GM12878 (cell line): Measurements from ENCODE around the gene TIAM1. TPM values are rescaled to one million over a fixed set of nuclear protein-coding genes. Genes with fewer than 3 reads are reported as not detected.

ENCODE experiments used
- ATAC-seq: fragments of 200-7000 bp; cut with Tn5 transposase; 3 replicates; pipeline ENCODE4 v1.9.1; 2020; ENCODE audit warnings: mild to moderate bottlenecking, moderate library complexity
- BruUV-seq: library from RNA; stranded (reverse); fragments of 400-500 nt; replicated peaks from 2 replicates; lab custom pipeline; 2021; lab: Mats Ljungman, UMichigan
- CTCF ChIA-PET: fragments of 300-600 bp; sonication (Branson Sonifier 250); formaldehyde crosslinking; extraction: SDS; loops from one replicate; lab custom pipeline; 2021; ENCODE audit warnings: inconsistent platforms; lab: Yijun Ruan, JAX
- POLR2A ChIA-PET: fragments of 350-600 bp; formaldehyde crosslinking; extraction: SDS; loops from one replicate; lab custom pipeline; 2021; ENCODE audit warnings: inconsistent platforms; lab: Charles Lee
- RAD21 ChIA-PET: fragments of 300-600 bp; sonication (Branson Sonifier 250); formaldehyde crosslinking; loops from one replicate; lab custom pipeline; 2023; ENCODE audit warnings: antibody characterized with exemption; ENCODE audit not compliant: unreplicated experiment; lab: Charles Lee
- SMC1A ChIA-PET: fragments of 300-600 bp; sonication (Branson Sonifier 250); formaldehyde crosslinking; loops from one replicate; lab custom pipeline; 2023; ENCODE audit not compliant: unreplicated experiment, uncharacterized antibody; lab: Charles Lee
- DNase-seq: peaks from one replicate; pipeline ENCODE4 v3.0.0-alpha.2; 2011; ENCODE audit warnings: low read depth, low spot score
- FAIRE-seq: peaks from 3 replicates; lab custom pipeline; 2011; peaks lifted over from hg19 to GRCh38; lab: Jason Lieb, UNC
- H2AFZ ChIP-seq: 2 replicates; pipeline ENCODE4 v1.6.0; 2011; ENCODE audit warnings: low read depth, low read length, control low read depth; ENCODE audit not compliant: control insufficient read depth
- H3K27ac ChIP-seq: 2 replicates; pipeline ENCODE4 v1.5.1; 2011; ENCODE audit warnings: control low read depth; ENCODE audit not compliant: control insufficient read depth, insufficient read depth
- H3K27me3 ChIP-seq, 2 experiments: replicated peaks in 1 of 2; 2 replicates each; pipeline versions ENCODE4 v1.6.0 to v1.6.1; 2011; ENCODE audit warnings: low read length in 1 of 2; ENCODE audit not compliant: control insufficient read depth in 2 of 2, insufficient read depth in 2 of 2
- H3K36me3 ChIP-seq, 2 experiments: 2 replicates each; pipeline ENCODE4 v1.5.1; 2011; ENCODE audit warnings: low read length in 1 of 2; ENCODE audit not compliant: control insufficient read depth in 2 of 2, insufficient read depth in 2 of 2
- H3K4me1 ChIP-seq: 2 replicates; pipeline ENCODE4 v1.6.1; 2011; ENCODE audit warnings: mild to moderate bottlenecking, low read length, moderate library complexity, mixed read lengths; ENCODE audit not compliant: control insufficient read depth, insufficient read depth
- H3K4me2 ChIP-seq: 2 replicates; pipeline ENCODE4 v1.6.0; 2011; ENCODE audit warnings: control low read depth; ENCODE audit not compliant: control insufficient read depth, insufficient read depth
- H3K4me3 ChIP-seq: fragments of 200-600 bp; sonication (generic); 2 replicates; pipeline ENCODE4 v1.5.1; 2016
- H3K79me2 ChIP-seq: 2 replicates; pipeline ENCODE4 v1.6.0; 2011; ENCODE audit warnings: low read length; ENCODE audit not compliant: control insufficient read depth, insufficient read depth
- H3K9ac ChIP-seq: 2 replicates; pipeline ENCODE4 v1.8.0; 2011; ENCODE audit warnings: low read length, control low read depth, mixed read lengths; ENCODE audit not compliant: control insufficient read depth, insufficient read depth
- H3K9me3 ChIP-seq: replicated peaks from 3 replicates; pipeline ENCODE4 v1.5.1; 2011; ENCODE audit warnings: mild to moderate bottlenecking, low read length; ENCODE audit not compliant: control insufficient read depth, insufficient read depth
- H4K20me1 ChIP-seq: 2 replicates; pipeline ENCODE4 v1.6.0; 2011; ENCODE audit not compliant: control insufficient read depth, insufficient read depth
- BCLAF1 ChIP-seq: fragments of 450-650 bp; IDR thresholded peaks from 2 replicates; pipeline ENCODE4 v1.6.1; 2017; ENCODE audit warnings: antibody characterized with exemption, mild to moderate bottlenecking, moderate library complexity
- BMI1 ChIP-seq: fragments of 450-650 bp; IDR thresholded peaks from 2 replicates; pipeline ENCODE4 v1.6.1; 2016; ENCODE audit warnings: mild to moderate bottlenecking, moderate library complexity, borderline replicate concordance
- CEBPB ChIP-seq, 2 experiments: fragments of 150-350 bp in 1 of 2; IDR thresholded peaks; 2 replicates each; pipeline ENCODE4 v1.6.1; 2012 to 2014; ENCODE audit warnings: low read depth in 2 of 2, low read length in 2 of 2, borderline replicate concordance in 1 of 2, inconsistent platforms in 1 of 2
- CEBPZ ChIP-seq: fragments of 150-350 bp; IDR thresholded peaks from 2 replicates; pipeline ENCODE4 v1.6.1; 2016; ENCODE audit warnings: low read depth, low read length
- CREM ChIP-seq: IDR thresholded peaks from 2 replicates; pipeline ENCODE4 v1.6.1; 2014; ENCODE audit warnings: antibody characterized with exemption, low read depth
- ETV6 ChIP-seq, 2 experiments: fragments of 450-650 bp in 1 of 2; IDR thresholded peaks in 1 of 2; conservative IDR thresholded peaks in 1 of 2; 2 replicates each; pipeline ENCODE4 v1.6.1; 2014; ENCODE audit warnings: antibody characterized with exemption in 1 of 2, borderline replicate concordance in 1 of 2, low read depth in 1 of 2, mild to moderate bottlenecking in 1 of 2, moderate library complexity in 1 of 2
- RELB ChIP-seq: fragments of 450-650 bp; IDR thresholded peaks from 2 replicates; pipeline ENCODE4 v1.6.1; 2017; ENCODE audit warnings: low read depth, mild to moderate bottlenecking, moderate library complexity
- SMARCA5 ChIP-seq: fragments of 450-650 bp; IDR thresholded peaks from 2 replicates; pipeline ENCODE4 v1.6.1; 2017; ENCODE audit warnings: mild to moderate bottlenecking
- STAT1 ChIP-seq: fragments of 450-650 bp; conservative IDR thresholded peaks from 2 replicates; pipeline ENCODE4 v1.6.1; 2014; ENCODE audit warnings: antibody characterized with exemption, mild to moderate bottlenecking
- YBX1 ChIP-seq: fragments of 450-650 bp; IDR thresholded peaks from 2 replicates; pipeline ENCODE4 v1.6.1; 2016; ENCODE audit warnings: antibody characterized with exemption
- ZNF592 ChIP-seq: fragments of 450-650 bp; IDR thresholded peaks from 2 replicates; pipeline ENCODE4 v1.6.1; 2017; ENCODE audit warnings: mild to moderate bottlenecking, moderate library complexity
- ZNF622 ChIP-seq: fragments of 450-650 bp; IDR thresholded peaks from 2 replicates; pipeline ENCODE4 v1.6.1; 2017; ENCODE audit warnings: mild to moderate bottlenecking, inconsistent platforms
- ZSCAN29 ChIP-seq: fragments of 450-650 bp; IDR thresholded peaks from 2 replicates; pipeline ENCODE4 v1.6.1; 2017; ENCODE audit warnings: mild to moderate bottlenecking, moderate library complexity
- WGBS: methylation state at CpG from one replicate; pipeline ENCODE4 v1.1.6; 2016; ENCODE audit warnings: low lambda C conversion rate; ENCODE audit not compliant: insufficient replicate concordance, insufficient coverage; ENCODE audit errors: missing lambda C conversion rate; 5-methylcytosine and 5-hydroxymethylcytosine counted together
- in situ Hi-C: fragments of 300-500 bp; cut with MboI; formaldehyde crosslinking; loops from 9 replicates; pipeline ENCODE4 v1.14.3; 2018; ENCODE audit warnings: mixed read lengths
- intact Hi-C: fragments of 100-400 bp; cut with micrococcal nuclease; formaldehyde crosslinking; loops from one replicate; pipeline ENCODE4 v1.14.2; 2022; ENCODE audit not compliant: unreplicated experiment
- polyA plus RNA-seq, 11 experiments: library from polyadenylated mRNA; depleted of rRNA in 4 of 11; unstranded in 6 of 11; stranded (reverse) in 5 of 11; fragments of >200 nt; fragmentation: Nextera tagmentation in 4 of 11; fragmentation: Illumina TruSeq in 1 of 11; extraction: Ambion mirVana in 4 of 11; extraction: Trizol in 1 of 11; gene quantifications; 1 replicate in 1 of 11; 2 replicates in 10 of 11; pipeline versions ENCODE4 v1.2.1 to v1.2.3, GENCODE V29; 2011 to 2016; ENCODE audit warnings: inconsistent platforms in 2 of 11, missing spikeins in 2 of 11, low read depth in 1 of 11
- total RNA-seq, 4 experiments: library from RNA; depleted of rRNA in 3 of 4; stranded (reverse); fragments of >200 nt in 3 of 4; fragmentation: Illumina TruSeq in 1 of 4; extraction: Trizol in 1 of 4; gene quantifications; 2 replicates each; pipeline versions ENCODE4 v1.2.1 to v1.2.3, GENCODE V29; 2013 to 2021

Gene TIAM1
- total and polyA plus RNA-seq, 10 of the 15 experiments (the other 5 are each of a cell fraction or from before 2014, with no cell fraction given): 0.31 to 35.9 (median 0.78) TPM

- ChIA-PET CTCF (no interaction called here), SMC1A (no interaction called here), RAD21 (no interaction called here), POLR2A (no interaction called here)
- H4K20me1 ChIP-seq: no peaks in the 10 kb centered on the region
- no peaks in the 10 kb centered on the region for H3K79me2 ChIP-seq
- 53% methylated on average over 2 of the region's 2 CpGs for WGBS
- in situ Hi-C loops: no loop called here
- H2AFZ ChIP-seq: no peak overlapping the region
- H3K4me2 ChIP-seq: no peak overlapping the region
- ATAC-seq (no peak), DNase-seq (no peak), FAIRE-seq (no peak)
- no peak overlapping the region for H3K27ac ChIP-seq
- H3K9me3 ChIP-seq: no peaks in the 10 kb centered on the region; the same call in 2 of the 3 replicates
- H3K4me1 ChIP-seq: no peaks in the 10 kb centered on the region
- H3K9ac ChIP-seq: no peak overlapping the region
- no TSS peak for BruUV-seq
- H3K27me3 ChIP-seq: no peaks in the 10 kb centered on the region
- intact Hi-C loops: no loop called here
- H3K36me3 ChIP-seq: no peaks in the 10 kb centered on the region
- H3K4me3 ChIP-seq: no peak overlapping the region
- TF ChIP-seq ZSCAN29: no peak
- TF ChIP-seq ETV6 (conservative IDR thresholded peaks at IDR 0.05 in 1 of 2, IDR thresholded peaks at IDR 0.05 in 1 of 2; ENCODE audit: borderline replicate concordance in 1 of 2, low read depth in 1 of 2): no peak
- TF ChIP-seq CREM: no peak
- no peak for TF ChIP-seq CEBPB (IDR thresholded peaks at IDR 0.05; ENCODE audit: borderline replicate concordance in 1 of 2, low read depth in 2 of 2, low read length in 2 of 2)
- TF ChIP-seq BCLAF1: no peak
- TF ChIP-seq BMI1: no peak
- TF ChIP-seq ZNF622: no peak
- TF ChIP-seq CEBPZ: no peak
- TF ChIP-seq SMARCA5: no peak
- TF ChIP-seq YBX1: no peak
- TF ChIP-seq STAT1: no peak
- no peak for TF ChIP-seq ZNF592
- TF ChIP-seq RELB: no peak
Measured at GRCh38 chr21:31248598-31248997, 95.5 kb downstream of the TIAM1 start.
